HG03469 (cell line): ENCODE measurements around the gene IRGQ.

ENCODE experiments used
- ATAC-seq: cut with Tn5 transposase; IDR thresholded peaks from one replicate; pipeline ENCODE4 v1.9.1; 2021; ENCODE audit warnings: mild to moderate bottlenecking, moderate library complexity, moderate number of reproducible peaks; ENCODE audit not compliant: unreplicated experiment

Gene IRGQ

GRCh38 chr19:43546581-43546980 is 49.4 kb downstream of the IRGQ start:
- no peak for ATAC-seq

GRCh38 chr19:43545981-43546380 is 50.0 kb downstream of the IRGQ start:
- no peak for ATAC-seq

GRCh38 chr19:43545276-43545675 is 50.7 kb downstream of the IRGQ start:
- ATAC-seq: no peak

- ATAC-seq: no peak
Observed at GRCh38 chr19:43544077-43544476, 51.9 kb downstream of the IRGQ start.

GRCh38 chr19:43541920-43542650 is 53.8 kb downstream of the IRGQ start:
- no peak for ATAC-seq

GRCh38 chr19:43540381-43540780 is 55.6 kb downstream of the IRGQ start:
- no peak for ATAC-seq

- ATAC-seq: no peak
Observed at GRCh38 chr19:43538922-43539321, 57.0 kb downstream of the IRGQ start.

- no peak for ATAC-seq
Observed at GRCh38 chr19:43534816-43535761, 60.8 kb downstream of the IRGQ start.
